HepG2 (cell line): ENCODE results near the gene TMX2. TPM values are rescaled to one million over a fixed set of nuclear protein-coding genes. Genes with fewer than 3 reads are reported as not detected.

Experiments
- ATRX ChIP-seq: sonication (generic); formaldehyde crosslinking; IDR thresholded peaks from 2 replicates; pipeline ENCODE4 v1.4.0; 2020; ENCODE audit warnings: missing genetic modification reagents, borderline replicate concordance
- ETV6 ChIP-seq: sonication (generic); formaldehyde crosslinking; conservative IDR thresholded peaks from 2 replicates; pipeline ENCODE4 v1.4.0; 2020; ENCODE audit warnings: missing genetic modification reagents
- GTF2F1 ChIP-seq: fragments of 150-350 bp; IDR thresholded peaks from 2 replicates; pipeline ENCODE4 v1.6.1; 2014; ENCODE audit warnings: low read length
- PATZ1 ChIP-seq: sonication (generic); formaldehyde crosslinking; IDR thresholded peaks from 2 replicates; pipeline ENCODE4 v1.4.0; 2020; ENCODE audit warnings: missing genetic modification reagents
- RAD21 ChIP-seq: fragments of 450-650 bp; formaldehyde crosslinking; IDR thresholded peaks from 2 replicates; pipeline ENCODE4 v1.5.0; 2020; ENCODE audit warnings: mild to moderate bottlenecking
- ZNF383 ChIP-seq: sonication (generic); formaldehyde crosslinking; IDR thresholded peaks from 2 replicates; pipeline ENCODE4 v1.4.0; 2020; ENCODE audit warnings: missing genetic modification reagents, mild to moderate bottlenecking, borderline replicate concordance
- ZNF792 ChIP-seq: IDR thresholded peaks from 2 replicates; pipeline ENCODE4 v1.6.1; 2016
- polyA plus RNA-seq, 8 experiments: library from polyadenylated mRNA; depleted of rRNA in 3 of 8; stranded (reverse) in 7 of 8; unstranded in 1 of 8; fragments of >200 nt; fragmentation: Illumina TruSeq in 4 of 8; extraction: Trizol in 4 of 8; gene quantifications; 2 replicates each; pipeline versions ENCODE4 v1.2.1 to v1.2.3, GENCODE V29; 2011 to 2016; ENCODE audit warnings: low read depth in 4 of 8, missing spikeins in 1 of 8, mixed read lengths in 1 of 8; ENCODE audit not compliant: insufficient read depth in 1 of 8
- total RNA-seq, 5 experiments: library from RNA; depleted of rRNA; stranded (reverse); fragments of >200 nt; fragmentation: Illumina TruSeq; extraction: Trizol; gene quantifications; 2 replicates each; pipeline ENCODE4 v1.2.3, GENCODE V29; 2016; ENCODE audit warnings: low read depth in 1 of 5
- TF ChIP-seq, protein P1 (sequence below): sonication (generic); formaldehyde crosslinking; IDR thresholded peaks from 2 replicates; pipeline ENCODE4 v1.4.0; 2020; ENCODE audit warnings: missing genetic modification reagents
- TF ChIP-seq, protein P2 (sequence below): sonication (generic); formaldehyde crosslinking; IDR thresholded peaks from 2 replicates; pipeline ENCODE4 v1.4.0; 2020; ENCODE audit warnings: mild to moderate bottlenecking, missing genetic modification reagents

The TMX2 gene
- total and polyA plus RNA-seq, 2 of the 13 experiments (the other 11 are each of a cell fraction or from before 2014, with no cell fraction given), result 84.5 to 129 TPM

GRCh38 chr11:57711414-57712255, 758 bp upstream of the TMX2 start, which contains the start of gene MED19 (continued):
- TF ChIP-seq, protein P1, sequence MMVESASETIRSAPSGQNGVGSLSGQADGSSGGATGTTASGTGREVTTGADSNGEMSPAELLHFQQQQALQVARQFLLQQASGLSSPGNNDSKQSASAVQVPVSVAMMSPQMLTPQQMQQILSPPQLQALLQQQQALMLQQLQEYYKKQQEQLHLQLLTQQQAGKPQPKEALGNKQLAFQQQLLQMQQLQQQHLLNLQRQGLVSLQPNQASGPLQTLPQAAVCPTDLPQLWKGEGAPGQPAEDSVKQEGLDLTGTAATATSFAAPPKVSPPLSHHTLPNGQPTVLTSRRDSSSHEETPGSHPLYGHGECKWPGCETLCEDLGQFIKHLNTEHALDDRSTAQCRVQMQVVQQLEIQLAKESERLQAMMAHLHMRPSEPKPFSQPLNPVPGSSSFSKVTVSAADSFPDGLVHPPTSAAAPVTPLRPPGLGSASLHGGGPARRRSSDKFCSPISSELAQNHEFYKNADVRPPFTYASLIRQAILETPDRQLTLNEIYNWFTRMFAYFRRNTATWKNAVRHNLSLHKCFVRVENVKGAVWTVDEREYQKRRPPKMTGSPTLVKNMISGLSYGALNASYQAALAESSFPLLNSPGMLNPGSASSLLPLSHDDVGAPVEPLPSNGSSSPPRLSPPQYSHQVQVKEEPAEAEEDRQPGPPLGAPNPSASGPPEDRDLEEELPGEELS, result no peak; the same call in 1 of the 2 replicates
- TF ChIP-seq, protein P2, sequence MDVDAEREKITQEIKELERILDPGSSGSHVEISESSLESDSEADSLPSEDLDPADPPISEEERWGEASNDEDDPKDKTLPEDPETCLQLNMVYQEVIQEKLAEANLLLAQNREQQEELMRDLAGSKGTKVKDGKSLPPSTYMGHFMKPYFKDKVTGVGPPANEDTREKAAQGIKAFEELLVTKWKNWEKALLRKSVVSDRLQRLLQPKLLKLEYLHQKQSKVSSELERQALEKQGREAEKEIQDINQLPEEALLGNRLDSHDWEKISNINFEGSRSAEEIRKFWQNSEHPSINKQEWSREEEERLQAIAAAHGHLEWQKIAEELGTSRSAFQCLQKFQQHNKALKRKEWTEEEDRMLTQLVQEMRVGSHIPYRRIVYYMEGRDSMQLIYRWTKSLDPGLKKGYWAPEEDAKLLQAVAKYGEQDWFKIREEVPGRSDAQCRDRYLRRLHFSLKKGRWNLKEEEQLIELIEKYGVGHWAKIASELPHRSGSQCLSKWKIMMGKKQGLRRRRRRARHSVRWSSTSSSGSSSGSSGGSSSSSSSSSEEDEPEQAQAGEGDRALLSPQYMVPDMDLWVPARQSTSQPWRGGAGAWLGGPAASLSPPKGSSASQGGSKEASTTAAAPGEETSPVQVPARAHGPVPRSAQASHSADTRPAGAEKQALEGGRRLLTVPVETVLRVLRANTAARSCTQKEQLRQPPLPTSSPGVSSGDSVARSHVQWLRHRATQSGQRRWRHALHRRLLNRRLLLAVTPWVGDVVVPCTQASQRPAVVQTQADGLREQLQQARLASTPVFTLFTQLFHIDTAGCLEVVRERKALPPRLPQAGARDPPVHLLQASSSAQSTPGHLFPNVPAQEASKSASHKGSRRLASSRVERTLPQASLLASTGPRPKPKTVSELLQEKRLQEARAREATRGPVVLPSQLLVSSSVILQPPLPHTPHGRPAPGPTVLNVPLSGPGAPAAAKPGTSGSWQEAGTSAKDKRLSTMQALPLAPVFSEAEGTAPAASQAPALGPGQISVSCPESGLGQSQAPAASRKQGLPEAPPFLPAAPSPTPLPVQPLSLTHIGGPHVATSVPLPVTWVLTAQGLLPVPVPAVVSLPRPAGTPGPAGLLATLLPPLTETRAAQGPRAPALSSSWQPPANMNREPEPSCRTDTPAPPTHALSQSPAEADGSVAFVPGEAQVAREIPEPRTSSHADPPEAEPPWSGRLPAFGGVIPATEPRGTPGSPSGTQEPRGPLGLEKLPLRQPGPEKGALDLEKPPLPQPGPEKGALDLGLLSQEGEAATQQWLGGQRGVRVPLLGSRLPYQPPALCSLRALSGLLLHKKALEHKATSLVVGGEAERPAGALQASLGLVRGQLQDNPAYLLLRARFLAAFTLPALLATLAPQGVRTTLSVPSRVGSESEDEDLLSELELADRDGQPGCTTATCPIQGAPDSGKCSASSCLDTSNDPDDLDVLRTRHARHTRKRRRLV (CRISPR knock-in tag), result 0 out of 2 replicates have a peak, but pooled peaks have one; percentile 30
- TF ChIP-seq ZNF383 (no peak), RAD21 (CRISPR knock-in tag) (peak; percentile 32; the same call in 1 of the 2 replicates), ATRX (CRISPR knock-in tag) (no peak), ZNF792 (CRISPR knock-in tag) (no peak), GTF2F1 (no peak), PATZ1 (CRISPR knock-in tag) (peak; percentile 55), ETV6 (CRISPR knock-in tag) (0 out of 2 replicates have a peak, but pooled peaks have one; percentile 19)
